Measurements from ENCODE around the gene CD72. TPM values are rescaled to one million over a fixed set of nuclear protein-coding genes. Genes with fewer than 3 reads are reported as not detected.

CD72 gene
- total and polyA plus RNA-seq, 4 donors: 2.0 to 5.7 (median 3.5) TPM

- Histone ChIP-seq H3K4me1 (ENCODE audit: control insufficient read depth in 4 of 4, insufficient read depth in 4 of 4, low read length in 3 of 4) (peaks cover 0 to 7% (median 1%) of the 10 kb centered on the region in 4 donors), H3K27ac (ENCODE audit: low read depth in 1 of 2, low read length in 2 of 2) (no peak overlapping the region), H3K9me3 (ENCODE audit: control insufficient read depth in 4 of 4, low read length in 3 of 4) (no peaks in the 10 kb centered on the region), H3K27me3 (ENCODE audit: control insufficient read depth in 4 of 4, insufficient read depth in 4 of 4, low read length in 3 of 4) (no peaks in the 10 kb centered on the region), H3K9ac (ENCODE audit: low read depth in 1 of 2, low read length in 2 of 2) (no peak overlapping the region), H3K4me3 (ENCODE audit: low read depth in 1 of 3, low read length in 3 of 3) (no peak overlapping the region), H3K36me3 (ENCODE audit: control insufficient read depth in 4 of 4, insufficient read depth in 3 of 4, low read depth in 1 of 4, low read length in 3 of 4) (no peaks in the 10 kb centered on the region)
- 86% methylated on average over 8 of the region's 8 CpGs for WGBS
- TF ChIP-seq FOXA2 (IDR thresholded peaks at IDR 0.05) (no peak), CTCF (IDR thresholded peaks at IDR 0.05; ENCODE audit: low read depth, low read length, missing input control) (no peak), TAF1 (conservative IDR thresholded peaks at IDR 0.05) (no peak), JUND (IDR thresholded peaks at IDR 0.05) (peak in 1 of 2 donors; percentile 2)
- no peak for DNase-seq (ENCODE audit: low spot score)
Observed at GRCh38 chr9:35652829-35653209, 34.6 kb upstream of the CD72 start.

- no peak for TF ChIP-seq RAD21 (IDR thresholded peaks at IDR 0.05)
- no peak for TF ChIP-seq HNF4G (IDR thresholded peaks at IDR 0.05)
- no peak for TF ChIP-seq ZBTB33 (IDR thresholded peaks at IDR 0.05)
- no peak for TF ChIP-seq CTCF (IDR thresholded peaks at IDR 0.05; ENCODE audit: low read depth, low read length, missing input control)
- peak; percentile 43 for TF ChIP-seq YY1 (IDR thresholded peaks at IDR 0.05)
- TF ChIP-seq NR2F2 (IDR thresholded peaks at IDR 0.05): no peak
- no peak for TF ChIP-seq REST (IDR thresholded peaks at IDR 0.05)
- peak in 1 of 2 donors; percentile 44 for TF ChIP-seq RXRA (IDR thresholded peaks at IDR 0.05)
- peak; percentile 78 to 87 for TF ChIP-seq JUND (IDR thresholded peaks at IDR 0.05)
- no peak for TF ChIP-seq GABPA (IDR thresholded peaks at IDR 0.05 in 1 of 2, conservative IDR thresholded peaks at IDR 0.05 in 1 of 2)
- no peak for TF ChIP-seq FOXA1 (IDR thresholded peaks at IDR 0.05)
- peak; percentile 9 for TF ChIP-seq SP1 (IDR thresholded peaks at IDR 0.05)
- no peak for TF ChIP-seq TAF1 (conservative IDR thresholded peaks at IDR 0.05)
- TF ChIP-seq EGR1 (IDR thresholded peaks at IDR 0.05; ENCODE audit: low read depth in 2 of 2): no peak
- TF ChIP-seq MAX (IDR thresholded peaks at IDR 0.05): no peak
- peak; percentile 55 for TF ChIP-seq FOXA2 (IDR thresholded peaks at IDR 0.05)
- TF ChIP-seq ATF3 (IDR thresholded peaks at IDR 0.05): no peak
- peak in 1 of 2 donors; percentile 50 for TF ChIP-seq HNF4A (conservative IDR thresholded peaks at IDR 0.05)
- peaks cover 0 to 5% (median 1%) of the 10 kb centered on the region in 4 donors for H3K4me1 ChIP-seq (ENCODE audit: control insufficient read depth in 4 of 4, insufficient read depth in 4 of 4, low read length in 3 of 4)
- DNase-seq (ENCODE audit: low spot score): no peak
- 84% methylated on average over 7 of the region's 7 CpGs for WGBS
- no peaks in the 10 kb centered on the region for H3K27me3 ChIP-seq (ENCODE audit: control insufficient read depth in 4 of 4, insufficient read depth in 4 of 4, low read length in 3 of 4)
- no peak overlapping the region for H3K4me3 ChIP-seq (ENCODE audit: low read depth in 1 of 3, low read length in 3 of 3)
- no peaks in the 10 kb centered on the region for H3K36me3 ChIP-seq (ENCODE audit: control insufficient read depth in 4 of 4, insufficient read depth in 3 of 4, low read depth in 1 of 4, low read length in 3 of 4)
- no peak overlapping the region for H3K9ac ChIP-seq (ENCODE audit: low read depth in 1 of 2, low read length in 2 of 2)
- H3K9me3 ChIP-seq (ENCODE audit: control insufficient read depth in 4 of 4, low read length in 3 of 4): no peaks in the 10 kb centered on the region
- peak overlapping the region in 1 of 2 donors; percentile 12 for H3K27ac ChIP-seq (ENCODE audit: low read depth in 1 of 2, low read length in 2 of 2)
Observed at GRCh38 chr9:35651956-35652828, 34.0 kb upstream of the CD72 start.

Data from liver (tissue), 9 donors.